DOHH2 (cell line): ENCODE data around the gene CRTC3.
"Not testable (repeated sequence)": the region's sequence is repeated elsewhere in the genome, so short reads cannot be mapped to it uniquely, and the experiment has no call there.

ENCODE experiments used
- H3F3A ChIP-seq: fragments of 200-600 bp; sonication (generic), shearing (Covaris generic); 2 replicates; pipeline ENCODE4 v1.6.0; 2016; ENCODE audit warnings: antibody characterized with exemption, mild to moderate bottlenecking; ENCODE audit not compliant: control insufficient read depth, insufficient read depth
- H3K27ac ChIP-seq: fragments of 200-600 bp; sonication (generic); 2 replicates; pipeline ENCODE4 v1.5.1; 2014; ENCODE audit warnings: low read depth, mild to moderate bottlenecking, low read length, moderate library complexity
- H3K27me3 ChIP-seq: fragments of 200-600 bp; sonication (generic); 2 replicates; pipeline ENCODE4 v1.6.1; 2014; ENCODE audit warnings: mild to moderate bottlenecking, low read length, mixed read lengths; ENCODE audit not compliant: control insufficient read depth
- H3K36me3 ChIP-seq: fragments of 200-600 bp; sonication (generic); 2 replicates; pipeline ENCODE4 v1.6.1; 2014; ENCODE audit warnings: mild to moderate bottlenecking, low read length, moderate library complexity, mixed read lengths; ENCODE audit not compliant: control insufficient read depth
- H3K4me1 ChIP-seq: fragments of 200-600 bp; sonication (generic); 2 replicates; pipeline ENCODE4 v1.6.1; 2014; ENCODE audit warnings: mild to moderate bottlenecking, low read length, mixed read lengths; ENCODE audit not compliant: control insufficient read depth
- H3K4me2 ChIP-seq: fragments of 200-600 bp; sonication (generic); 2 replicates; pipeline ENCODE4 v1.6.0; 2014; ENCODE audit warnings: mild to moderate bottlenecking, low read length, moderate library complexity
- H3K4me3 ChIP-seq: fragments of 200-600 bp; sonication (generic); 2 replicates; pipeline ENCODE4 v1.5.1; 2014; ENCODE audit warnings: mild to moderate bottlenecking, low read length, mixed read lengths
- H3K79me2 ChIP-seq: fragments of 200-600 bp; sonication (generic); 2 replicates; pipeline ENCODE4 v1.6.1; 2014; ENCODE audit warnings: mild to moderate bottlenecking, low read length, mixed read lengths; ENCODE audit not compliant: control insufficient read depth
- H3K9me2 ChIP-seq: fragments of 200-600 bp; sonication (generic); replicated peaks from 2 replicates; pipeline ENCODE4 v1.6.1; 2014; ENCODE audit warnings: mild to moderate bottlenecking, low read length, mixed read lengths; ENCODE audit not compliant: control insufficient read depth
- H3K9me3 ChIP-seq: fragments of 200-600 bp; sonication (generic); 2 replicates; pipeline ENCODE4 v1.6.1; 2014; ENCODE audit warnings: antibody characterized with exemption, low read length, mixed read lengths; ENCODE audit not compliant: control insufficient read depth, insufficient read depth
- H4K20me1 ChIP-seq: fragments of 200-600 bp; sonication (generic); 2 replicates; pipeline ENCODE4 v1.6.0; 2014; ENCODE audit warnings: low read depth, mild to moderate bottlenecking, antibody characterized with exemption, low read length, moderate library complexity; ENCODE audit not compliant: control insufficient read depth, insufficient read depth
- CTCF ChIP-seq: fragments of 200-600 bp; sonication (generic); IDR thresholded peaks from one replicate; pipeline ENCODE4 v1.5.1; 2014; ENCODE audit warnings: antibody characterized with exemption, mild to moderate bottlenecking, low read depth, low read length; ENCODE audit not compliant: poor library complexity, severe bottlenecking
- EZH2phosphoT487 ChIP-seq: fragments of 200-600 bp; sonication (generic); IDR thresholded peaks from 2 replicates; pipeline ENCODE4 v1.6.1; 2017; ENCODE audit warnings: borderline replicate concordance, mild to moderate bottlenecking, antibody characterized with exemption, low read length, moderate library complexity, mixed read lengths

The CRTC3 gene

GRCh38 chr15:90650117-90650955 lies 120.6 kb downstream of the CRTC3 start:
- Histone ChIP-seq H3K79me2 (no peaks in the 10 kb centered on the region), H4K20me1 (no peaks in the 10 kb centered on the region), H3K27ac (peak overlapping the region; percentile 42), H3K4me2 (peak overlapping the region; percentile 51), H3K36me3 (no peaks in the 10 kb centered on the region), H3K4me1 (peaks cover 63% of the 10 kb centered on the region), H3K27me3 (no peaks in the 10 kb centered on the region), H3K9me3 (peaks cover 4% of the 10 kb centered on the region; the same call in 1 of the 2 replicates), H3K9me2 (no peaks in the 10 kb centered on the region), H3F3A (peaks cover 17% of the 10 kb centered on the region), H3K4me3 (peak overlapping the region; percentile 31)
- no peak for TF ChIP-seq CTCF
- TF ChIP-seq EZH2phosphoT487: no peak

- peaks cover 11% of the 10 kb centered on the region for H3F3A ChIP-seq
- H3K36me3 ChIP-seq: no peaks in the 10 kb centered on the region
- H3K27me3 ChIP-seq: no peaks in the 10 kb centered on the region
- H3K9me2 ChIP-seq: no peaks in the 10 kb centered on the region
- no peaks in the 10 kb centered on the region for H3K79me2 ChIP-seq
- H4K20me1 ChIP-seq: no peaks in the 10 kb centered on the region
- peak overlapping the region; percentile 51 for H3K4me2 ChIP-seq
- peak overlapping the region; percentile 42 for H3K27ac ChIP-seq
- no peak for TF ChIP-seq EZH2phosphoT487
- no peak for TF ChIP-seq CTCF
- H3K9me3 ChIP-seq: peaks cover 4% of the 10 kb centered on the region; the same call in 1 of the 2 replicates
- H3K4me3 ChIP-seq: peak overlapping the region; percentile 31
- H3K4me1 ChIP-seq: peaks cover 70% of the 10 kb centered on the region
Measured at GRCh38 chr15:90650956-90651689, 121.4 kb downstream of the CRTC3 start.

GRCh38 chr15:90654233-90655136 lies 124.8 kb downstream of the CRTC3 start:
- H3K27me3 ChIP-seq: no peaks in the 10 kb centered on the region
- peaks cover 6% of the 10 kb centered on the region; the same call in 1 of the 2 replicates for H3K79me2 ChIP-seq
- H3K4me1 ChIP-seq: peaks cover 79% of the 10 kb centered on the region
- peak overlapping the region; percentile 96 for H3K4me2 ChIP-seq
- no peaks in the 10 kb centered on the region for H3K36me3 ChIP-seq
- TF ChIP-seq EZH2phosphoT487 (no peak), CTCF (no peak)
- H3F3A ChIP-seq: peaks cover 23% of the 10 kb centered on the region
- H4K20me1 ChIP-seq: no peaks in the 10 kb centered on the region
- no peaks in the 10 kb centered on the region for H3K9me2 ChIP-seq
- H3K27ac ChIP-seq: peak overlapping the region; percentile 99
- peaks cover 4% of the 10 kb centered on the region; the same call in 1 of the 2 replicates for H3K9me3 ChIP-seq
- H3K4me3 ChIP-seq: peak overlapping the region; percentile 44

DNA sequence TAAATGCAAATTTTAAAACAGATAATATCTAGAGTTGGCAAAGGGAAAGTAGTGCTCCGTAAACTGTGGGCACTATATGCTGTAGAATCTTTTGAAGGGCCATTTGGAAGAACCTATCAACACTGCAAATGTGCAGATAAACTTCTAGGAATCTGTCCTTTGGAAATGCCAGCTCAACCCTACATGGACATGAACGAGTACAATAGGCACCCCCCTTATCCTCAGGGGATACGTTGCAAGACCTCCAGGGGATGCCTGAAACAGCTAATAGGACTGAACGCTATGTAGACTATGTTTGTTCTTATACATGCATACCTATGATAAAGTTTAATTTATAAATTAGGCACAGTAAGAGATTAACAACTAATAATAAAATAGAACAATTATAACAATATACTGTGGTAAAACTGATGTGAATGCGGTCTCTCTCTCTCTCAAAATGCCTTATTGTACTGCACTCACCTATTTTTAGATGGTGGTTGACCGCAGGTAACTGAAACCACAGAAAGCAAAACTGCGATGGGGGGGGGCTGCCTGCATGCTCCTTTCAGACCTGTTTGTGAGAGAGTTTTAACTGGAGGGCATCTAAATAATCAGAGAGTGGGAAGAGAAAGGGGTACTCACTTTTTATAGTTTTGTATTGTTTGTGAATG lies 127.9 kb downstream of the CRTC3 start:
- Histone ChIP-seq H3F3A (peaks cover 45% of the 10 kb centered on the region), H3K4me3 (peak overlapping the region; percentile 68), H3K4me2 (peak overlapping the region; percentile 96), H3K27ac (peak overlapping the region; percentile 99), H3K4me1 (peaks cover 88% of the 10 kb centered on the region), H3K79me2 (peaks cover 14% of the 10 kb centered on the region)
- not testable (repeated sequence) for H3K9me2 ChIP-seq, H3K27me3 ChIP-seq, H3K36me3 ChIP-seq, H3K9me3 ChIP-seq, H4K20me1 ChIP-seq
